ENCODE data around the gene TTLL10.

DNA sequence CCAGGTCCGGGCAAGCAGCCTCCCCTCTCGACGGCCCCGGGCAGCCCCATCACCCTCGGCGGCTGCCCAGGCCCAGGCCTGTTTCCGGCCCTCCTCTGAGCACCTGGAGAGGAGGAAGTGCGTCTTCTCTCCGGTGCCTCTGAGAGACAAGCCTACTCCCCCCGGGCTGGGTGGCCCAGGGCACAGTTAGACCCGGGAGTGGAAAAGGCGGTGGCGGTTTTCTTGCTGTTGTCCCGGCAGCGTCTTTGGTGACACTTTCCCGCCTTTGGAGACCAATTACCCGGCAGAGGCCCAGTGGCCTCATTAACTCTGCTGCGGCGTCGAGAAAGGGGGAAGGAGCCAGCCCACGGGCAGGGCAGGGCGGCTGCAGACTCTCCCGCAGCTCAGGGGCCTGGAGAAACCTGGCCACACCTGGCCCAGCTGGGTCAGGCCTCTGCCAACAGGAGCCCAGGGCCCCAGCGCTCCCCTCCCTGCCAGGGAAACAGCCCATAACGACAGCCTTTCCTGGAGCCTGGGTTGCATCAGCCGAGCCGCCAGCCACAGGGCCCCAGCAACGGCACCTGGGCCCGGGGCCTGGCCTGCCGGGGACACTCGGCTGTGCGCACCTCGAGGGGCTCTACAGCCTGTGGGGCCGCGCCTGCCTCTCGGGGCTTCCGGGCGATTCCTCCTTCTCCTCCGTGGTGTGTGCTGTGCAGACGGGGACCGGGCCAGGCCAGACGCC, 29.4 kb upstream of the TTLL10 start:
- TF ChIP-seq YY1 (IDR thresholded peaks at IDR 0.05; ENCODE audit: insufficient read depth, insufficient read length) (no peak), ZNF274 (IDR thresholded peaks at IDR 0.05; ENCODE audit: low read depth, low read length) (no peak), SUZ12 (IDR thresholded peaks at IDR 0.05; ENCODE audit: extremely low read depth, insufficient read depth, insufficient read length) (no peak)

Data from NT2/D1 (cell line).